ENCODE data around the gene FUT1.

Gene FUT1

GRCh38 chr19:48760504-48761205 is 8.2 kb upstream of the FUT1 start:
- H3K27ac ChIP-seq = no peak overlapping the region
- TF ChIP-seq CTCF (conservative IDR thresholded peaks at IDR 0.05) = no peak

GRCh38 chr19:48757741-48758144 is 5.3 kb upstream of the FUT1 start:
- H3K27ac ChIP-seq = no peak overlapping the region
- TF ChIP-seq CTCF (conservative IDR thresholded peaks at IDR 0.05) = no peak

- H3K27ac ChIP-seq = no peak overlapping the region
- TF ChIP-seq CTCF (conservative IDR thresholded peaks at IDR 0.05) = no peak
These were observed 4.7 kb upstream of the FUT1 start for GRCh38 chr19:48757089-48757675.

GRCh38 chr19:48756686-48757085 is 4.2 kb upstream of the FUT1 start:
- no peak for TF ChIP-seq CTCF (conservative IDR thresholded peaks at IDR 0.05)
- no peak overlapping the region for H3K27ac ChIP-seq

GRCh38 chr19:48756212-48756611 is 3.8 kb upstream of the FUT1 start:
- TF ChIP-seq CTCF (conservative IDR thresholded peaks at IDR 0.05) = no peak
- H3K27ac ChIP-seq = no peak overlapping the region

GRCh38 chr19:48755787-48756186 is 3.3 kb upstream of the FUT1 start:
- no peak overlapping the region for H3K27ac ChIP-seq
- no peak for TF ChIP-seq CTCF (conservative IDR thresholded peaks at IDR 0.05)

- H3K27ac ChIP-seq = no peak within 1 kb of the TSS
- TF ChIP-seq CTCF (conservative IDR thresholded peaks at IDR 0.05) = no peak
These were observed 2.7 kb upstream of the FUT1 start, which contains the start of gene FGF21 for GRCh38 chr19:48755084-48755641. Gene FGF21, plus strand, starts transcription at chr19:48755524. Its CDS starts 713 bp downstream, at chr19:48756237.
